Measurements from ENCODE around the gene MTHFSD. TPM values are rescaled to one million over a fixed set of nuclear protein-coding genes. Genes with fewer than 3 reads are reported as not detected.
A peak's percentile ranks its signal among the peaks of the same experiment; 100 is the strongest.

Gene MTHFSD
- polyA plus RNA-seq, 1 of the 3 experiments (the other 2 are of a cell fraction), result 15.6 TPM

GRCh38 chr16:86580063-86580790, 25.2 kb upstream of the MTHFSD start:
- 55% methylated on average over 19 of the region's 19 CpGs for WGBS (ENCODE audit: low lambda C conversion rate)
- Histone ChIP-seq H3K4me2 (peak overlapping the region; percentile 60), H3K4me1 (ENCODE audit: control insufficient read depth in 1 of 2, insufficient read depth in 2 of 2, low read depth in 1 of 2, low read length in 1 of 2) (peaks cover 0 to 25% of the 10 kb centered on the region in 2 experiments; a peak in 2 of 4 replicates), H3K79me2 (ENCODE audit: insufficient read depth) (peaks cover 82% of the 10 kb centered on the region), H4K20me1 (ENCODE audit: insufficient read depth) (no peaks in the 10 kb centered on the region), H2AFZ (ENCODE audit: low read depth) (no peak overlapping the region; the same call in 1 of the 2 replicates), H3F3A (replicated peaks; ENCODE audit: insufficient read depth) (peaks cover 45% of the 10 kb centered on the region), H3K9ac (peak overlapping the region; percentile 83), H3K27me3 (ENCODE audit: insufficient read depth) (no peaks in the 10 kb centered on the region), H3K27ac (ENCODE audit: low read depth in 2 of 2, low read length in 1 of 2) (peak overlapping the region in 1 of 2 experiments; percentile 96; a peak in 2 of 4 replicates), H3K36me3 (replicated peaks in 1 of 2; ENCODE audit: control insufficient read depth in 1 of 2, insufficient read depth in 2 of 2, low read length in 1 of 2) (no peaks in the 10 kb centered on the region), H3K9me2 (no peaks in the 10 kb centered on the region), H3K4me3 (ENCODE audit: low read depth in 2 of 2, low read length in 1 of 2) (peak overlapping the region in 1 of 2 experiments; percentile 20; a peak in 2 of 4 replicates), H3K9me3 (no peaks in the 10 kb centered on the region)
- CTCF ChIA-PET, result interaction anchor here (1.0 to 1.4 kb wide), 2 partner anchors 16 to 63 kb away, joined by 3 to 4 read pairs; no protein-coding TSS in a partner anchor
- no peak for DNase-seq
- POLR2A ChIA-PET, result no interaction called here
- TF ChIP-seq, protein P1, sequence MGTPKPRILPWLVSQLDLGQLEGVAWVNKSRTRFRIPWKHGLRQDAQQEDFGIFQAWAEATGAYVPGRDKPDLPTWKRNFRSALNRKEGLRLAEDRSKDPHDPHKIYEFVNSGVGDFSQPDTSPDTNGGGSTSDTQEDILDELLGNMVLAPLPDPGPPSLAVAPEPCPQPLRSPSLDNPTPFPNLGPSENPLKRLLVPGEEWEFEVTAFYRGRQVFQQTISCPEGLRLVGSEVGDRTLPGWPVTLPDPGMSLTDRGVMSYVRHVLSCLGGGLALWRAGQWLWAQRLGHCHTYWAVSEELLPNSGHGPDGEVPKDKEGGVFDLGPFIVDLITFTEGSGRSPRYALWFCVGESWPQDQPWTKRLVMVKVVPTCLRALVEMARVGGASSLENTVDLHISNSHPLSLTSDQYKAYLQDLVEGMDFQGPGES (IDR thresholded peaks at IDR 0.05; ENCODE audit: low read depth, low read length), result no peak
- TF ChIP-seq JUND (IDR thresholded peaks at IDR 0.05) (no peak), TAF1 (IDR thresholded peaks at IDR 0.05; ENCODE audit: borderline replicate concordance, low read depth, low read length) (no peak), RFX5 (IDR thresholded peaks at IDR 0.05; ENCODE audit: low read length) (no peak), MEF2A (IDR thresholded peaks at IDR 0.05; ENCODE audit: borderline replicate concordance, low read depth) (no peak)

- Histone ChIP-seq H3K79me2 (ENCODE audit: insufficient read depth) (peaks cover 89% of the 10 kb centered on the region), H2AFZ (ENCODE audit: low read depth) (no peak overlapping the region), H3K4me3 (ENCODE audit: low read depth in 2 of 2, low read length in 1 of 2) (peak overlapping the region in 1 of 2 experiments; percentile 20; a peak in 1 of 4 replicates), H3F3A (replicated peaks; ENCODE audit: insufficient read depth) (peaks cover 45% of the 10 kb centered on the region), H3K4me2 (peak overlapping the region; percentile 60), H4K20me1 (ENCODE audit: insufficient read depth) (no peaks in the 10 kb centered on the region), H3K9me2 (no peaks in the 10 kb centered on the region), H3K27me3 (ENCODE audit: insufficient read depth) (no peaks in the 10 kb centered on the region), H3K4me1 (ENCODE audit: control insufficient read depth in 1 of 2, insufficient read depth in 2 of 2, low read depth in 1 of 2, low read length in 1 of 2) (peaks cover 0 to 24% of the 10 kb centered on the region in 2 experiments; a peak in 2 of 4 replicates), H3K9ac (peak overlapping the region; percentile 83), H3K27ac (ENCODE audit: low read depth in 2 of 2, low read length in 1 of 2) (peak overlapping the region in 1 of 2 experiments; percentile 96; a peak in 2 of 4 replicates), H3K36me3 (replicated peaks in 1 of 2; ENCODE audit: control insufficient read depth in 1 of 2, insufficient read depth in 2 of 2, low read length in 1 of 2) (no peaks in the 10 kb centered on the region), H3K9me3 (no peaks in the 10 kb centered on the region)
- ChIA-PET CTCF (interaction anchor here (0.7 kb wide), 1 partner anchor 624 kb away, joined by 3 read pairs; no protein-coding TSS in a partner anchor), POLR2A (no interaction called here)
- no peak for DNase-seq
- TF ChIP-seq TAF1 (IDR thresholded peaks at IDR 0.05; ENCODE audit: borderline replicate concordance, low read depth, low read length), result no peak
- no peak for TF ChIP-seq RCOR1 (IDR thresholded peaks at IDR 0.05; ENCODE audit: low read length)
- no peak for TF ChIP-seq ZBTB33 (IDR thresholded peaks at IDR 0.05; ENCODE audit: borderline replicate concordance, low read depth)
- no peak for TF ChIP-seq NRF1 (IDR thresholded peaks at IDR 0.05; ENCODE audit: low read depth, low read length)
- TF ChIP-seq CHD2 (IDR thresholded peaks at IDR 0.05; ENCODE audit: low read length, partially characterized antibody), result no peak
- TF ChIP-seq JUND (IDR thresholded peaks at IDR 0.05), result no peak
- no peak for TF ChIP-seq TEAD4 (IDR thresholded peaks at IDR 0.05; ENCODE audit: borderline replicate concordance, insufficient read depth)
- no peak for TF ChIP-seq SMC3 (IDR thresholded peaks at IDR 0.05; ENCODE audit: low read depth, low read length)
- TF ChIP-seq, protein P2, sequence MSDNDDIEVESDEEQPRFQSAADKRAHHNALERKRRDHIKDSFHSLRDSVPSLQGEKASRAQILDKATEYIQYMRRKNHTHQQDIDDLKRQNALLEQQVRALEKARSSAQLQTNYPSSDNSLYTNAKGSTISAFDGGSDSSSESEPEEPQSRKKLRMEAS (IDR thresholded peaks at IDR 0.05; ENCODE audit: low read depth), result no peak
- WGBS (ENCODE audit: low lambda C conversion rate), result 44% methylated on average over 33 of the region's 69 CpGs
Observed at GRCh38 chr16:86579268-86580062, 24.4 kb upstream of the MTHFSD start.
